K562 (cell line): ENCODE results near the gene PYROXD2. TPM values are rescaled to one million over a fixed set of nuclear protein-coding genes. Genes with fewer than 3 reads are reported as not detected.

Source experiments
- ATAC-seq: fragments of 200-7000 bp; cut with Tn5 transposase; 3 replicates; pipeline ENCODE4 v1.9.1; 2020; ENCODE audit warnings: moderate library complexity
- BruUV-seq: library from RNA; stranded (reverse); fragments of 400-500 nt; replicated peaks from 2 replicates; lab custom pipeline; 2021; lab: Mats Ljungman, UMichigan
- CTCF ChIA-PET: fragments of 300-600 bp; formaldehyde crosslinking; extraction: SDS; loops from one replicate; lab custom pipeline; 2021; ENCODE audit warnings: low intra/inter-chr PET ratio; lab: Yijun Ruan, JAX
- POLR2A ChIA-PET: fragments of 300-600, 350-650 bp; sonication (Branson Sonifier 250); formaldehyde crosslinking; extraction: SDS; loops from one replicate; lab custom pipeline; 2021; ENCODE audit warnings: antibody characterized with exemption, inconsistent platforms; lab: Yijun Ruan, JAX
- DNase-seq, 4 experiments: peaks; one replicate each; pipeline versions ENCODE4 v3.0.0 to v3.0.0-alpha.2; 2011 to 2018; ENCODE audit warnings: low spot score in 3 of 4, mixed read lengths in 3 of 4; ENCODE audit errors: extremely low read depth in 1 of 4
- FAIRE-seq: peaks from 2 replicates; lab custom pipeline; 2011; peaks lifted over from hg19 to GRCh38; lab: Jason Lieb, UNC
- H2AFZ ChIP-seq: 2 replicates; pipeline ENCODE4 v1.6.0; 2011; ENCODE audit warnings: low read depth, low read length, control low read depth, inconsistent platforms
- H3K27ac ChIP-seq: fragments of 200-600 bp; 3 replicates; pipeline ENCODE4 v1.8.0; 2011; ENCODE audit warnings: low read depth, mild to moderate bottlenecking, control low read depth, inconsistent platforms, low read length, moderate library complexity, mixed read lengths; ENCODE audit errors: extremely low read depth
- H3K27me3 ChIP-seq, 2 experiments: fragments of 300-600 bp in 1 of 2; 2 replicates in 1 of 2; 3 replicates in 1 of 2; pipeline versions ENCODE4 v1.6.0 to v1.8.0; 2011; ENCODE audit warnings: inconsistent platforms in 2 of 2, low read length in 2 of 2, mild to moderate bottlenecking in 1 of 2, mixed read lengths in 1 of 2, moderate library complexity in 1 of 2; ENCODE audit not compliant: control insufficient read depth in 2 of 2, insufficient read depth in 2 of 2
- H3K36me3 ChIP-seq: fragments of 300-600 bp; 3 replicates; pipeline ENCODE4 v1.8.0; 2011; ENCODE audit warnings: mild to moderate bottlenecking, low read length, inconsistent platforms; ENCODE audit not compliant: control insufficient read depth, insufficient read depth
- H3K4me1 ChIP-seq, 2 experiments: fragments of 200-600 bp in 1 of 2; replicated peaks in 1 of 2; 2 replicates in 1 of 2; 3 replicates in 1 of 2; pipeline versions ENCODE4 v1.5.1 to v1.8.0; 2011; ENCODE audit warnings: inconsistent platforms in 2 of 2, low read length in 2 of 2, mild to moderate bottlenecking in 1 of 2, mixed read lengths in 1 of 2, moderate library complexity in 1 of 2; ENCODE audit not compliant: control insufficient read depth in 2 of 2, insufficient read depth in 2 of 2
- H3K4me2 ChIP-seq: 2 replicates; pipeline ENCODE4 v1.6.1; 2011; ENCODE audit warnings: low read length, control low read depth, inconsistent platforms, mixed read lengths; ENCODE audit not compliant: insufficient read depth
- H3K4me3 ChIP-seq: fragments of 200-600 bp; sonication (generic), shearing (Covaris generic); 2 replicates; pipeline ENCODE4 v1.5.1; 2016; ENCODE audit warnings: control low read depth, inconsistent platforms
- H3K79me2 ChIP-seq: fragments of 200-600 bp; 3 replicates; pipeline ENCODE4 v1.8.0; 2011; ENCODE audit warnings: low read length, inconsistent platforms; ENCODE audit not compliant: control insufficient read depth, insufficient read depth
- H3K9ac ChIP-seq, 2 experiments: 2 replicates each; pipeline versions ENCODE4 v1.6.0 to v1.6.1; 2011; ENCODE audit warnings: low read depth in 2 of 2, low read length in 2 of 2, control low read depth in 1 of 2, inconsistent platforms in 1 of 2, mild to moderate bottlenecking in 1 of 2, mixed read lengths in 1 of 2; ENCODE audit not compliant: insufficient read depth in 1 of 2
- H3K9me1 ChIP-seq: one replicate; pipeline ENCODE4 v1.6.0; 2011; ENCODE audit warnings: inconsistent platforms, mild to moderate bottlenecking, low read length, moderate library complexity; ENCODE audit not compliant: control insufficient read depth, insufficient read depth
- H3K9me3 ChIP-seq: replicated peaks from 2 replicates; pipeline ENCODE4 v1.5.1; 2011; ENCODE audit warnings: low read depth, low read length, inconsistent platforms; ENCODE audit not compliant: control insufficient read depth, insufficient read depth
- H4K20me1 ChIP-seq: replicated peaks from 2 replicates; pipeline ENCODE4 v1.6.1; 2011; ENCODE audit warnings: low read length, inconsistent platforms, mixed read lengths; ENCODE audit not compliant: control insufficient read depth, insufficient read depth
- ATF4 ChIP-seq: fragments of 450-650 bp; formaldehyde crosslinking; IDR thresholded peaks from 2 replicates; pipeline ENCODE4 v1.4.0; 2022; ENCODE audit warnings: mild to moderate bottlenecking, moderate library complexity
- EGR1 ChIP-seq: fragments of 450-650 bp; conservative IDR thresholded peaks from 2 replicates; pipeline ENCODE4 v1.6.1; 2017; ENCODE audit warnings: mild to moderate bottlenecking
- MBD1 ChIP-seq: fragments of 250-450 bp; sonication (Bioruptor Pico); IDR thresholded peaks from 2 replicates; pipeline ENCODE4 v1.8.0; 2022; ENCODE audit warnings: inconsistent platforms
- MXI1 ChIP-seq: IDR thresholded peaks from 2 replicates; pipeline ENCODE4 v1.6.1; 2011; ENCODE audit warnings: low read depth, mild to moderate bottlenecking, improper control_type of control experiment, low read length
- NEUROD1 ChIP-seq: fragments of 150-350 bp; IDR thresholded peaks from 2 replicates; pipeline ENCODE4 v1.6.1; 2014; ENCODE audit warnings: borderline replicate concordance, low read length, low read depth; ENCODE audit not compliant: partially characterized antibody
- RBBP5 ChIP-seq: fragments of 200-600 bp; sonication (generic); IDR thresholded peaks from 2 replicates; pipeline ENCODE4 v1.6.1; 2012; ENCODE audit warnings: borderline replicate concordance, mild to moderate bottlenecking, low read length, control low read depth, inconsistent platforms; ENCODE audit not compliant: insufficient read depth, poor library complexity, severe bottlenecking
- RBM14 ChIP-seq: fragments of 200-400 bp; formaldehyde crosslinking; IDR thresholded peaks from 2 replicates; pipeline ENCODE4 v1.6.1; 2018; ENCODE audit warnings: low read depth, mild to moderate bottlenecking, low read length, moderate library complexity, borderline replicate concordance; ENCODE audit not compliant: insufficient read depth
- ZNF76 ChIP-seq: fragments of 250-450 bp; sonication (Bioruptor Pico); IDR thresholded peaks from 2 replicates; pipeline ENCODE4 v1.4.0; 2020; ENCODE audit warnings: mild to moderate bottlenecking, moderate library complexity, borderline replicate concordance
- ZNF764 ChIP-seq: fragments of 250-450 bp; sonication (Bioruptor Pico); IDR thresholded peaks from 2 replicates; pipeline ENCODE4 v1.4.0; 2020; ENCODE audit warnings: low read depth, mild to moderate bottlenecking, moderate library complexity
- WGBS: fragments of 100-300 bp; shearing (Covaris generic); methylation state at CpG from one replicate; pipeline ENCODE4 v1.1.6; 2016; ENCODE audit warnings: low coverage, mixed read lengths; ENCODE audit not compliant: insufficient coverage; ENCODE audit errors: missing lambda C conversion rate; 5-methylcytosine and 5-hydroxymethylcytosine counted together
- in situ Hi-C: fragments of 300-500 bp; cut with MboI; formaldehyde crosslinking; loops from 4 replicates; pipeline ENCODE4 v1.15.0; 2018; ENCODE audit warnings: inconsistent platforms, mixed read lengths
- intact Hi-C: fragments of 100-400 bp; cut with micrococcal nuclease; formaldehyde crosslinking; loops from 2 replicates; pipeline ENCODE4 v1.14.2; 2022
- polyA plus RNA-seq, 8 experiments: library from polyadenylated mRNA; depleted of rRNA in 4 of 8; stranded (reverse) in 5 of 8; unstranded in 3 of 8; fragments of >200 nt; fragmentation: Nextera tagmentation in 2 of 8; fragmentation: Illumina TruSeq in 1 of 8; extraction: Ambion mirVana in 2 of 8; extraction: Trizol in 1 of 8; gene quantifications; 2 replicates each; pipeline versions ENCODE4 v1.2.1 to v1.2.3, GENCODE V29; 2011 to 2014; ENCODE audit warnings: inconsistent platforms in 1 of 8, missing spikeins in 1 of 8
- total RNA-seq, 7 experiments: library from RNA; depleted of rRNA in 6 of 7; stranded (reverse); fragments of >200 nt in 6 of 7; fragmentation: Illumina TruSeq in 2 of 7; extraction: Trizol in 2 of 7; gene quantifications; 2 replicates each; pipeline versions ENCODE4 v1.2.1 to v1.2.3, GENCODE V29; 2011 to 2021; ENCODE audit warnings: low replicate concordance in 1 of 7
- TF ChIP-seq, protein P1 (sequence below), 2 experiments: IDR thresholded peaks; 2 replicates each; pipeline ENCODE4 v1.6.1; 2012; ENCODE audit warnings: improper control_type of control experiment in 2 of 2, low read depth in 2 of 2, low read length in 2 of 2, borderline replicate concordance in 1 of 2
- TF ChIP-seq, protein P2 (sequence below), 2 experiments: IDR thresholded peaks; 2 replicates each; pipeline ENCODE4 v1.6.1; 2011; ENCODE audit warnings: borderline replicate concordance in 1 of 2, control low read depth in 1 of 2, low read depth in 1 of 2, low read length in 1 of 2, mild to moderate bottlenecking in 1 of 2, mixed read lengths in 1 of 2, moderate library complexity in 1 of 2; ENCODE audit not compliant: insufficient read depth in 1 of 2, insufficient read length in 1 of 2, poor library complexity in 1 of 2, severe bottlenecking in 1 of 2; ENCODE audit errors: extremely low read depth in 1 of 2

PYROXD2 gene
- total and polyA plus RNA-seq, 9 of the 15 experiments (the other 6 are each of a cell fraction or from before 2014, with no cell fraction given): 0.14 to 1.4 (median 0.58) TPM

- in situ Hi-C loops: no loop called here
- H4K20me1 ChIP-seq: no peaks in the 10 kb centered on the region
- H2AFZ ChIP-seq: no peak overlapping the region
- H3K27ac ChIP-seq: no peak overlapping the region
- ATAC-seq: no peak
- H3K36me3 ChIP-seq: no peaks in the 10 kb centered on the region
- H3K4me3 ChIP-seq: no peak overlapping the region
- no peaks in the 10 kb centered on the region for H3K9me3 ChIP-seq
- no peaks in the 10 kb centered on the region for H3K4me1 ChIP-seq
- H3K9me1 ChIP-seq: no peaks in the 10 kb centered on the region
- intact Hi-C loops: no loop called here
- BruUV-seq: no TSS peak
- no peak overlapping the region for H3K9ac ChIP-seq
- FAIRE-seq: no peak
- ChIA-PET POLR2A (interaction anchor here (1.7 kb wide), 1 partner anchor 15 kb away, joined by 8 read pairs; no protein-coding TSS in a partner anchor), CTCF (no interaction called here)
- WGBS: 17% methylated on average over 2 of the region's 8 CpGs
- no peak for DNase-seq
- H3K79me2 ChIP-seq: no peaks in the 10 kb centered on the region
- H3K4me2 ChIP-seq: no peak overlapping the region
- H3K27me3 ChIP-seq: peaks cover 5 to 30% of the 10 kb centered on the region in 2 experiments; a peak in 4 of 5 replicates
- TF ChIP-seq, protein P1, sequence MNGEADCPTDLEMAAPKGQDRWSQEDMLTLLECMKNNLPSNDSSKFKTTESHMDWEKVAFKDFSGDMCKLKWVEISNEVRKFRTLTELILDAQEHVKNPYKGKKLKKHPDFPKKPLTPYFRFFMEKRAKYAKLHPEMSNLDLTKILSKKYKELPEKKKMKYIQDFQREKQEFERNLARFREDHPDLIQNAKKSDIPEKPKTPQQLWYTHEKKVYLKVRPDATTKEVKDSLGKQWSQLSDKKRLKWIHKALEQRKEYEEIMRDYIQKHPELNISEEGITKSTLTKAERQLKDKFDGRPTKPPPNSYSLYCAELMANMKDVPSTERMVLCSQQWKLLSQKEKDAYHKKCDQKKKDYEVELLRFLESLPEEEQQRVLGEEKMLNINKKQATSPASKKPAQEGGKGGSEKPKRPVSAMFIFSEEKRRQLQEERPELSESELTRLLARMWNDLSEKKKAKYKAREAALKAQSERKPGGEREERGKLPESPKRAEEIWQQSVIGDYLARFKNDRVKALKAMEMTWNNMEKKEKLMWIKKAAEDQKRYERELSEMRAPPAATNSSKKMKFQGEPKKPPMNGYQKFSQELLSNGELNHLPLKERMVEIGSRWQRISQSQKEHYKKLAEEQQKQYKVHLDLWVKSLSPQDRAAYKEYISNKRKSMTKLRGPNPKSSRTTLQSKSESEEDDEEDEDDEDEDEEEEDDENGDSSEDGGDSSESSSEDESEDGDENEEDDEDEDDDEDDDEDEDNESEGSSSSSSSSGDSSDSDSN (IDR thresholded peaks at IDR 0.05; ENCODE audit: borderline replicate concordance in 1 of 2, low read depth in 2 of 2, low read length in 2 of 2): no peak
- TF ChIP-seq RBBP5: no peak
- TF ChIP-seq, protein P2, sequence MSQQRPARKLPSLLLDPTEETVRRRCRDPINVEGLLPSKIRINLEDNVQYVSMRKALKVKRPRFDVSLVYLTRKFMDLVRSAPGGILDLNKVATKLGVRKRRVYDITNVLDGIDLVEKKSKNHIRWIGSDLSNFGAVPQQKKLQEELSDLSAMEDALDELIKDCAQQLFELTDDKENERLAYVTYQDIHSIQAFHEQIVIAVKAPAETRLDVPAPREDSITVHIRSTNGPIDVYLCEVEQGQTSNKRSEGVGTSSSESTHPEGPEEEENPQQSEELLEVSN (IDR thresholded peaks at IDR 0.05; ENCODE audit: borderline replicate concordance in 1 of 2, extremely low read depth in 1 of 2, insufficient read depth in 1 of 2, insufficient read length in 1 of 2, low read depth in 1 of 2, low read length in 1 of 2, poor library complexity in 1 of 2, severe bottlenecking in 1 of 2): no peak
- no peak for TF ChIP-seq ZNF764 (CRISPR knock-in tag)
- no peak for TF ChIP-seq ATF4 (CRISPR knock-in tag)
- no peak for TF ChIP-seq EGR1
- TF ChIP-seq ZNF76 (CRISPR knock-in tag): no peak
- no peak for TF ChIP-seq MBD1 (CRISPR knock-in tag)
- no peak for TF ChIP-seq MXI1
- no peak for TF ChIP-seq NEUROD1
- TF ChIP-seq RBM14: no peak
Measured at GRCh38 chr10:98337484-98337883, 77.5 kb downstream of the PYROXD2 start.
